ENCODE results near the gene UBASH3A.
"Not testable (repeated sequence)": the region's sequence is repeated elsewhere in the genome, so short reads cannot be mapped to it uniquely, and the experiment has no call there.

UBASH3A gene

DNA sequence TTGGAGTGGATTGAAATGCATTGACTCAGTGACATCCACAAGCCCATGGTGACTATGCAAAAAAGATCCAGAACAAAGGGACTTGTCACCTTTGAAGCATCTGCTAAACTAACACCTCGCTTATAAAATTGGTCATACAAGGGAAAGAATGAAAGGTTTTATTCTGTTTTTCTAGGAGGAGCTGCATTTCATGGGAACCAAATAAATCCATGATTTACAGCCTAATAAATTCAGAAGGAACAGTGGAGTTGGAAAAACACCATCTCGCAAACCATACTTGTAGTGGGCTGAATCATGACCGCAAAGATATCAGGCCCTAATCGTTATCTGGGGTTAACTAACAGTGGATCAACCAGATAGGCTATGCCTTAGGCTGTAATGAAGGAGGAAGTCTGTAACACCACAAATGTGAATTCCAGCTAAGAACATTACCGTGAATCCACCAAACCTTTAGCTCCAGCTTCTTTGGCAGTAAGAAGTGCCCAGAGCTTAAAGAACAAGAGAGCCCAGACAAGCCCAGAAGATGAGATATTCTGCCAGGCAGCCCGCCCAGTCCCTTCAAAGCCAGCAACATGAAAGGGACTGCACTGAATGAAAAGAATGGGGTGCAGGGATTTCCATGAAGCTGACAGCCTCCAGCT is 64.9 kb downstream of the UBASH3A start:
- DNase-seq (ENCODE audit: low read depth): no peak

GRCh38 chr21:42469272-42469671 is 65.6 kb downstream of the UBASH3A start:
- no peak for DNase-seq (ENCODE audit: low read depth)

GRCh38 chr21:42469726-42470125 is 66.0 kb downstream of the UBASH3A start:
- DNase-seq (ENCODE audit: low read depth): not testable (repeated sequence)

GRCh38 chr21:42471206-42471605 is 67.5 kb downstream of the UBASH3A start:
- DNase-seq (ENCODE audit: low read depth): no peak

DNA sequence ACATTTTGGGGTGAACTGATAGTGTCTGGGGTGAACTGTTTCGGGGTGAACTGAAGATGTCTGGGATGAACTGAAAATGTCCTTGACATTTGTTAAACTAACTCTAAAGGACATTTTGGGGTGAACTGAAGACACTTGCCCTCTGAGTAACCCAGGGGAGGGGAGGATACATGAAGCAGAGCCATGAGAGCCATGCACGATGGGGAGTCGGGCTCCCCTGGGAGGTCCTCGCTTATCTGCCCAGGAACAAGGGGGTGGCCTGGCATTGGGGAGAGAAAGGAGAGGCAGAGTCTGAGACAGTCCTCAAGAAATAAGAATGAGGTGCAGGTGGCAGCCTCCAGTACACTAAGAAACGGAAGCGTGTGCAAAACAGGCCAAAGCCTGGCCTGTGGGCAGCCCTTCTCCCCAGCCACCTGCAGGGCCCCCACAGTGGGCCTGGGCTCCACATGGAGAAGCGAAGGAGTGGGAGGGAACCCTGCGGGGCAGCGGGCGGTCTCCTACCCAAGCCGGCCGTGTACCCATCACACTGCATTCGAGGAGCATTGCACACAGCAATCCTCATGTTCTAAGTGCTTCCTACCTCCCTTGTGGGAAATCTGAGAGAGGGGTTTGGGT is 68.1 kb downstream of the UBASH3A start:
- DNase-seq (ENCODE audit: low read depth): no peak

DNA sequence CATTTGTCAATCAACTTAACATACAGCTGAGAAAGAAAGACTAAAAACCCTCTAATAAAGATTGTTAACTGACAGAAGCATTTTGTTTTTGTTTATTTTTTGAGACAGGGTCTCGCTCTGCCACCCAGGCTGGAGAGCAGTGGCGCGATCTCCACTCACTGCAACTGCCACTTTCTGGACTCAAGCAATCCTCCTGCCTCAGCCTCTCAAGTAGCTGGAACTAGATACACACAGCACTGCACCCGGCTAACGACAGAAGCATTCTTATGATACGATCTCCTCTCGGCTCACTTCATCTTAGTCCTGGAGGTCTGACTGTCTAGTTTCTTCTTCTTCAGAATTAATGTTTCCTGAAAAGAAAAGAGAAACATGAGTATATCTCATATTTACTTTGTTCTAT is 68.8 kb downstream of the UBASH3A start:
- DNase-seq (ENCODE audit: low read depth): no peak

- no peak for DNase-seq (ENCODE audit: low read depth)
Measured at GRCh38 chr21:42473498-42474042, 69.9 kb downstream of the UBASH3A start.

GRCh38 chr21:42474043-42474831 is 70.5 kb downstream of the UBASH3A start:
- no peak for DNase-seq (ENCODE audit: low read depth)

DNA sequence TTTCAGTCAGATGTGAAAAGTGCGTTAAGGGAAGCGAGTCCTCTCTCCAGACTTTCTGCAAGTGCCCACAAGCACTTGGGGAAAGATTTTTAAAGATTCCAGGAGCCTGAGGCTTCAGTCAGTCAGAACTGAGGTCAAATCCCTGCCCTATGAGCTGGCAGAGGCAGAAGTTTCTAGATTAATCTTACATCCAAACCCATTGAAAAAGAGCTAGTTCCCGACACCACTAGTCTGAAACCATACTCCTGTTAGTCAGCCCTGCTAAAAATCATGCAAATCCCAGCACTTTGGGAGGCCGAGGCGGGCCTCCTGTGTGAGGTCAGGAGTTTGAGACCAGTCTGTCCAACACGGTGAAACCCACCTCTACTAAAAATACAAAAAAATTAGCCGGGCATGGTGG is 71.3 kb downstream of the UBASH3A start:
- no peak for DNase-seq (ENCODE audit: low read depth)

- no peak for DNase-seq (ENCODE audit: low read depth)
Measured at GRCh38 chr21:42475526-42476387, 72.1 kb downstream of the UBASH3A start.

DNA sequence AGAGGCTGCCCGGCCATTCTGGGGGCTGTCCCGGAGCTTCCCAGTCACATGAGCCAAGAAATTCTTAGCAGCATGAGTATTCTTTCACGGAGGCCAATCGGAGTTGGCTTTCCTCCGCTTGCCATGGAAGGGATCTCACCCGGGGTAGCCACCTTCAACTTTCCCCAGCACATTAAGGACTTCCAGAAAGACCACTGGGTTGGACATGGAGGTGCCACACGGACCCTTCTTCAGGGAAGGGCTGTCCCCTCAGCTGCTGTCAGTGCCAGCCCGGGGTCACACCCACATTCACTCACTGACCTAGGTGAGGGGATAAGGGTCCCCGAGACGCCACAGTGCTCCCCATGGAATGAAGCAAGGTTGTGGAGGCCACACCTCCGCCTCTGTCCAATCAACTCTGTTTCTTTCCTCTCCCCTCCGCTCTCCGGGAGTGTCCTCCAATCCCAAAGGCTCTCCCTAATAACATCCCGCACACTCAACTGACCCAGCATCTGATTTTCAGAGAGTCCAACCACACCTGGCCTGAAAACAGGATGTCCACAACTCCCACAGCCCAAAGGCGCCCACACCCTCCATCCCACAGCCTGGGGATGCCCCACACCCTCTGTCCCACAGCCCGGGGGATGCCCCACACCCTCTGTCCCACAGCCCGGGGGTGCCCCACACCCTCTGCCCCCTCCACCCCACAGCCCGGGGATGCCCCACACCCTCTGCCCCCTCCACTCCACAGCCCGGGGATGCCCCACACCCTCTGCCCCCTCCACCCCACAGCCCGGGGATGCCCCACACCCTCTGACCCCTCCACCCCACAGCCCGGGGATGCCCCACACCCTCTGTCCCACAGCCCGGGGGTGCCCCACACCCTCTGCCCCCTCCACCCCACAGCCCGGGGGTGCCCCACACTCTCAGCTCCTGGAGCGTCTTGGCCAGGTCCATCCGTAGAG is 73.0 kb downstream of the UBASH3A start:
- no peak for DNase-seq (ENCODE audit: low read depth)

DNA sequence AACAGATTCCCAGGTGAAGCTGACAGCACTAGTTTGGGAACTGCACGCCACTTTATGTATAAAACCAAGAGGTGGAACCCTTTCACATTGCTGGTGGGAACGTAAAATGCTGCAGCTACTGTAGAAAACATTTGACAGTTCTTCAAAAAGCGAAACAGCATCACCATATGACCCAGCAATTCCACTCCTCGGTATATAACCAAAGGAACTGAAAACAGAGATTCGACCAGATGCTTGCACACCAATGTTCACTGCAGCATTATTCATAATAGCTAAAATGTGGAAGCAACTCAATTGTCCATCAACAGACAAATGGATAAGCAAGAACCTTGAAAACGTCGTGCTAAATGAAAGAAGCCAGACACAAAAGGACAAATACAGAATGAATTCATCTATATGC is 74.8 kb downstream of the UBASH3A start:
- no peak for DNase-seq (ENCODE audit: low read depth)

DNA sequence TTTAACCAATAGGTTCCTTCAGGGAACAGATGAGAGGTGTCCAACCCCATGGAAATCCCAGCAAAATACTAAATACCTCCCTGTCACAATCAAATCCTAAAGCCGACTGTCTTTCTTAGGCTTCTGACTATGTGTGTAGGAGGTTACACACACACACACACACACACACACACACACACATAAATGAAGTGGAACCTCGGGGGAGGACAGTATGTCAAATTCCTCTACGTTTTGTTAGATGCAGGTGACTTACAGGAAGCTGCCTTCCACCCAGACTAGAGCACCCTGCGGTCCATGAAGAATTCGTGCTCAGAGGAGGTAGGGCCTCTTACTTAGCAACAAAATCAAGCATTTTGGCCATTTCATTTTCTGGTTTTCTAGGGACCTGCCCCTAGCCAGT is 75.9 kb downstream of the UBASH3A start:
- no peak for DNase-seq (ENCODE audit: low read depth)

GRCh38 chr21:42480736-42481135 is 77.0 kb downstream of the UBASH3A start:
- DNase-seq (ENCODE audit: low read depth): no peak

- no peak for DNase-seq (ENCODE audit: low read depth)
Measured at GRCh38 chr21:42481169-42481568, 77.5 kb downstream of the UBASH3A start.

GRCh38 chr21:42484966-42485365 is 81.3 kb downstream of the UBASH3A start:
- DNase-seq (ENCODE audit: low read depth): no peak

DNA sequence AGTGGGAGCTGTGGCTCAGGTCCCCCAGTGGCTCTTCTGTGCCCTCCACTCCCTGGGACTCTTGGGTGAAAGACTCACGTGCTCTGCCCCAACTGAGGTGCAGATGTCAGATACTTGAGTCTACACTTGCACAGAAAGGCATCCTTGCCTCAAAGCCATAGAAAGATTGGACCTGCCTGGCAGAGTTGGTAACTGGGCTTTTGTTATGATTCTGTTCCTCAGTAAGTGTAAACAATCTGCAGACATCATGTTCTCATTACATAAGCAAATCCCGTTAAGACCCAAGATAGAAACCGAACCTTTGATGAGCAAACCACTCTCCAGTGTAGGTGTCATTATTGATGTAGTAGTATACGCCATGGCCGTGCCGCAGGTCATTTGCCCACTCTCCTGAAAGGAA is 82.4 kb downstream of the UBASH3A start:
- no peak for DNase-seq (ENCODE audit: low read depth)

DNA sequence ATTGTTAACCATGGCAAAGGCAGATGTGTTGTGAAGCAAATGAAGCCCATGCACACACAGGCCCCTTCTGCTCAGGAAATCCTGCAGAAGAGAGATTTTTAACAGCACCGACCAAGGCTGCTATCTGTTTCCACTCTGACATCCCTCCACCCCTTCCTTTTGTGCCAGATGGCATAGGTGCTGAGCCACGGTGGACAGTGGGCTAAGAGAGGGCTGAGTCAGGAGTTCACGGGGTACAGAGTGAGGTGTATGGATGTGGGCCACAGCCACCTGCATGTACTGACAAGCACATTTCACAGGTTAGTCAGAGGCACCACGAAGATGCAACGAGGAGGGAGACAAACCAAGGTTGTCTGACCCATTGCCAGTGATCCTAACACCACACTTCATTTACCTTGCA is 82.8 kb downstream of the UBASH3A start:
- DNase-seq (ENCODE audit: low read depth): no peak

DNA sequence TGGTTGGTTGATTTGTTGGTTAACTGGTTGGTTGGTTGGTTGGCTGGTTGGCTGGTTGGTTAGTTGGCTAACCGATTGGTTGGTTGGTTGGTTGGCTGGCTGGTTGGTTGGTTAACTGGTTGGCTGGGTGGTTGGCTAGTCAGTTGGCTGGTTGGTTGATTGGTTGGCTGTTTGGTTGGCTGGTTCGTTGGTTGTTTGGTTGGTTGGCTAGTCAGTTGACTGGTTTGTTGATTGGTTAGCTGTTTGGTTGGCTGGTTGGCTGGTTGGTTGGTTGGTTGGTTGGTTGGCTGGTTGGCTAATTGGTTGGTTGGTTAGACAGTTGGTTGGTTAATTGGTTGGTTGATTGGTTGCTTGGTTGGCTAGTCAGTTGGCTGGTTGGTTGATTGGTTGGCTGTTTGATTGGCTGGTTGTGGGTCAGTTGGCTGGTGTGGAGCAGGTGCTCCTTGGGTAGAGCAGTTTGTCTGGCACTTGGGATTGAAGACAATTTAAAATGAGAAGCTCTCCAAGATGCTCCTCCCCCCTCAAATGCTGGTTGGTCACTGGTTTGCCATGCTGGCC is 85.4 kb downstream of the UBASH3A start:
- no peak for DNase-seq (ENCODE audit: low read depth)

- DNase-seq (ENCODE audit: low read depth): no peak
Measured at GRCh38 chr21:42489991-42490390, 86.3 kb downstream of the UBASH3A start.

- DNase-seq (ENCODE audit: low read depth): no peak
Measured at GRCh38 chr21:42490720-42491119, 87.0 kb downstream of the UBASH3A start.
